Large intestine (tissue), 3 donors: ENCODE data around the gene PSG6. TPM values are rescaled to one million over a fixed set of nuclear protein-coding genes. Genes with fewer than 3 reads are reported as not detected.
"Not testable (repeated sequence)": the region's sequence is repeated elsewhere in the genome, so short reads cannot be mapped to it uniquely, and the experiment has no call there.

Experiments
- DNase-seq, 2 donors: peaks; one replicate each; pipeline versions ENCODE4 v3.0.0 to v3.0.0-alpha.2; 2013
- H3K27ac ChIP-seq: one replicate; pipeline ENCODE4 v1.5.1; 2013; ENCODE audit warnings: low read length
- H3K27me3 ChIP-seq: 2 replicates; pipeline ENCODE4 v1.6.1; 2013; ENCODE audit warnings: low read length; ENCODE audit not compliant: control insufficient read depth, insufficient read depth
- H3K36me3 ChIP-seq: 2 replicates; pipeline ENCODE4 v1.6.1; 2013; ENCODE audit warnings: low read length; ENCODE audit not compliant: control insufficient read depth, insufficient read depth
- H3K4me1 ChIP-seq: one replicate; pipeline ENCODE4 v1.6.1; 2013; ENCODE audit warnings: low read length; ENCODE audit not compliant: control insufficient read depth, insufficient read depth
- H3K4me3 ChIP-seq: one replicate; pipeline ENCODE4 v1.5.1; 2013; ENCODE audit warnings: low read length
- H3K9me3 ChIP-seq: one replicate; pipeline ENCODE4 v1.6.1; 2013; ENCODE audit warnings: mild to moderate bottlenecking, low read depth, low read length, moderate library complexity; ENCODE audit not compliant: control insufficient read depth
- WGBS: methylation state at CpG from one replicate; pipeline ENCODE4 v1.1.5; 2013; ENCODE audit warnings: low lambda C conversion rate; ENCODE audit not compliant: insufficient coverage; 5-methylcytosine and 5-hydroxymethylcytosine counted together
- polyA plus RNA-seq: library from polyadenylated mRNA; unstranded; fragments of 120-200 nt; gene quantifications from one replicate; pipeline ENCODE4 v1.2.1, GENCODE V29; 2013

The PSG6 gene
- polyA plus RNA-seq, 1 donor: not detected

GRCh38 chr19:42930214-42930613 is 12.5 kb upstream of the PSG6 start:
- not testable (repeated sequence) for H3K36me3 ChIP-seq, H3K4me1 ChIP-seq, H3K9me3 ChIP-seq, H3K27ac ChIP-seq, H3K4me3 ChIP-seq, DNase-seq, H3K27me3 ChIP-seq
- no CpG with 5 or more reads among the region's 1 CpG for WGBS

- WGBS: no CpG with 5 or more reads among the region's 3 CpGs
- no peaks in the 10 kb centered on the region for H3K4me1 ChIP-seq
- H3K27me3 ChIP-seq: no peaks in the 10 kb centered on the region
- no peak overlapping the region for H3K27ac ChIP-seq
- H3K36me3 ChIP-seq: no peaks in the 10 kb centered on the region
- no peak for DNase-seq
- H3K4me3 ChIP-seq: no peak overlapping the region
- no peaks in the 10 kb centered on the region for H3K9me3 ChIP-seq
Measured at GRCh38 chr19:42928896-42929295, 11.2 kb upstream of the PSG6 start.

GRCh38 chr19:42926781-42927180 is 9.1 kb upstream of the PSG6 start:
- H3K4me3 ChIP-seq: no peak overlapping the region
- H3K27me3 ChIP-seq: no peaks in the 10 kb centered on the region
- no peaks in the 10 kb centered on the region for H3K9me3 ChIP-seq
- H3K27ac ChIP-seq: no peak overlapping the region
- no peaks in the 10 kb centered on the region for H3K4me1 ChIP-seq
- no peak for DNase-seq
- H3K36me3 ChIP-seq: no peaks in the 10 kb centered on the region
- WGBS: no CpG with 5 or more reads among the region's 2 CpGs

- not testable (repeated sequence) for H3K36me3 ChIP-seq, H3K9me3 ChIP-seq, H3K27me3 ChIP-seq, H3K4me3 ChIP-seq, H3K4me1 ChIP-seq, DNase-seq, H3K27ac ChIP-seq
- WGBS: no CpG with 5 or more reads among the region's 9 CpGs
Measured at GRCh38 chr19:42923106-42923505, 5.4 kb upstream of the PSG6 start.

- not testable (repeated sequence) for H3K4me3 ChIP-seq, H3K9me3 ChIP-seq
Measured at GRCh38 chr19:42920971-42921370, 3.3 kb upstream of the PSG6 start.

GRCh38 chr19:42919757-42920079 is 2.0 kb upstream of the PSG6 start:
- no CpG with 5 or more reads among the region's 3 CpGs for WGBS
- Histone ChIP-seq H3K4me3 (no peak overlapping the region), H3K4me1 (no peaks in the 10 kb centered on the region), H3K27me3 (no peaks in the 10 kb centered on the region), H3K27ac (no peak overlapping the region), H3K36me3 (no peaks in the 10 kb centered on the region), H3K9me3 (no peaks in the 10 kb centered on the region)
- no peak for DNase-seq

More at GRCh38 chr19:42920971-42921370, 3.3 kb upstream of the PSG6 start:
- H3K4me1 ChIP-seq, DNase-seq, H3K27ac ChIP-seq, H3K36me3 ChIP-seq, H3K27me3 ChIP-seq: not testable (repeated sequence)

- H3K27ac ChIP-seq, H3K4me3 ChIP-seq, H3K36me3 ChIP-seq, H3K4me1 ChIP-seq, DNase-seq, H3K27me3 ChIP-seq, H3K9me3 ChIP-seq: not testable (repeated sequence)
- WGBS: no CpG with 5 or more reads among the region's 26 CpGs
Measured at GRCh38 chr19:42919070-42919756, 1.5 kb upstream of the PSG6 start.

- not testable (repeated sequence) for H3K9me3 ChIP-seq, H3K36me3 ChIP-seq, H3K27ac ChIP-seq, H3K4me3 ChIP-seq, DNase-seq, H3K4me1 ChIP-seq, H3K27me3 ChIP-seq
- WGBS: no CpG with 5 or more reads among the region's 15 CpGs
Measured at GRCh38 chr19:42918377-42919069, 829 bp upstream of the PSG6 start.

GRCh38 chr19:42916931-42917330 is 763 bp downstream of the PSG6 start:
- not testable (repeated sequence) for H3K36me3 ChIP-seq, DNase-seq, H3K9me3 ChIP-seq, H3K27ac ChIP-seq, H3K4me3 ChIP-seq, H3K4me1 ChIP-seq, H3K27me3 ChIP-seq
- 71% methylated on average over 1 of the region's 1 CpG for WGBS

- H3K36me3 ChIP-seq, H3K4me1 ChIP-seq, H3K9me3 ChIP-seq, DNase-seq, H3K4me3 ChIP-seq, H3K27ac ChIP-seq, H3K27me3 ChIP-seq: not testable (repeated sequence)
- WGBS: 40% methylated on average over 1 of the region's 5 CpGs
Measured at GRCh38 chr19:42913516-42913915, 4.2 kb downstream of the PSG6 start.

- not testable (repeated sequence) for H3K36me3 ChIP-seq, H3K4me1 ChIP-seq, H3K27me3 ChIP-seq, H3K9me3 ChIP-seq, H3K4me3 ChIP-seq, H3K27ac ChIP-seq, DNase-seq
- 92% methylated on average over 2 of the region's 4 CpGs for WGBS
Measured at GRCh38 chr19:42912941-42913340, 4.8 kb downstream of the PSG6 start.
